PC-3 (cell line): ENCODE results near the gene AFMID. TPM values are rescaled to one million over a fixed set of nuclear protein-coding genes. Genes with fewer than 3 reads are reported as not detected.

Experiments
- ATAC-seq: fragments of 200-7000 bp; cut with Tn5 transposase; 2 replicates; pipeline ENCODE4 v1.9.1; 2020; ENCODE audit warnings: mild to moderate bottlenecking, moderate library complexity
- BruUV-seq: library from RNA; stranded (reverse); fragments of 400-500 nt; replicated peaks from 2 replicates; lab custom pipeline; 2021; lab: Mats Ljungman, UMichigan
- CTCF ChIA-PET: fragments of 300-600 bp; sonication (Branson Sonifier 250); formaldehyde crosslinking; loops from one replicate; lab custom pipeline; 2022; ENCODE audit warnings: antibody characterized with exemption; lab: Charles Lee
- POLR2A ChIA-PET: fragments of 300-600 bp; sonication (Branson Sonifier 250); formaldehyde crosslinking; loops from one replicate; lab custom pipeline; 2022; ENCODE audit warnings: antibody characterized with exemption; ENCODE audit not compliant: unreplicated experiment; lab: Charles Lee
- DNase-seq: peaks from one replicate; pipeline ENCODE4 v3.0.0-alpha.2; 2015
- H2AFZ ChIP-seq: fragments of 300-600 bp; sonication (generic); 2 replicates; pipeline ENCODE4 v1.6.0; 2016; ENCODE audit warnings: antibody characterized with exemption, low read length
- H3F3A ChIP-seq: fragments of 300-600 bp; sonication (generic); one replicate; pipeline ENCODE4 v1.6.0; 2017; ENCODE audit warnings: antibody characterized with exemption, low read length, control low read depth, mild to moderate bottlenecking; ENCODE audit not compliant: unreplicated experiment
- H3K27ac ChIP-seq: fragments of 300-600 bp; sonication (generic); 2 replicates; pipeline ENCODE4 v1.5.1; 2016; ENCODE audit warnings: mild to moderate bottlenecking, low read length
- H3K27me3 ChIP-seq: fragments of 300-600 bp; sonication (generic); 2 replicates; pipeline ENCODE4 v1.6.1; 2016; ENCODE audit warnings: low read length, mixed read lengths
- H3K36me3 ChIP-seq: fragments of 300-600 bp; sonication (generic); 2 replicates; pipeline ENCODE4 v1.6.1; 2016; ENCODE audit warnings: low read depth, mixed run types, low read length, mixed read lengths
- H3K4me1 ChIP-seq: fragments of 300-600 bp; sonication (generic); 2 replicates; pipeline ENCODE4 v1.5.1; 2016; ENCODE audit warnings: low read length; ENCODE audit not compliant: insufficient read depth
- H3K4me2 ChIP-seq: fragments of 300-600 bp; sonication (generic); 2 replicates; pipeline ENCODE4 v1.6.0; 2016; ENCODE audit warnings: low read length
- H3K4me3 ChIP-seq: fragments of 300-600 bp; sonication (generic); 2 replicates; pipeline ENCODE4 v1.5.1; 2016; ENCODE audit warnings: mild to moderate bottlenecking, low read length, mixed read lengths
- H3K79me2 ChIP-seq: fragments of 300-600 bp; sonication (generic); 2 replicates; pipeline ENCODE4 v1.6.1; 2017; ENCODE audit warnings: low read length, mixed read lengths
- H3K9ac ChIP-seq: fragments of 300-600 bp; sonication (generic); 2 replicates; pipeline ENCODE4 v1.6.0; 2016; ENCODE audit warnings: mild to moderate bottlenecking, low read length
- H3K9me2 ChIP-seq: fragments of 300-600 bp; sonication (generic); replicated peaks from 2 replicates; pipeline ENCODE4 v1.6.1; 2016; ENCODE audit warnings: mixed run types, low read length, mixed read lengths
- H3K9me3 ChIP-seq: fragments of 300-600 bp; sonication (generic); 2 replicates; pipeline ENCODE4 v1.6.1; 2016; ENCODE audit warnings: low read length, mixed read lengths
- H4K20me1 ChIP-seq: fragments of 300-600 bp; sonication (generic); 2 replicates; pipeline ENCODE4 v1.6.1; 2016; ENCODE audit warnings: low read length, mixed read lengths
- CTCF ChIP-seq: fragments of 300-600 bp; sonication (generic); conservative IDR thresholded peaks from 2 replicates; pipeline ENCODE4 v1.5.1; 2017; ENCODE audit warnings: antibody characterized with exemption, low read depth, mild to moderate bottlenecking, low read length
- EZH2 ChIP-seq: fragments of 300-600 bp; sonication (generic); IDR thresholded peaks from one replicate; pipeline ENCODE4 v1.6.1; 2017; ENCODE audit warnings: antibody characterized with exemption, mild to moderate bottlenecking, low read length; ENCODE audit not compliant: unreplicated experiment
- EZH2phosphoT487 ChIP-seq: fragments of 300-600 bp; sonication (generic); IDR thresholded peaks from 2 replicates; pipeline ENCODE4 v1.6.1; 2018; ENCODE audit warnings: mild to moderate bottlenecking, antibody characterized with exemption, low read length, borderline replicate concordance
- intact Hi-C: fragments of 100-400 bp; cut with micrococcal nuclease; formaldehyde crosslinking; loops from 2 replicates; pipeline ENCODE4 v1.9.0; 2023
- total RNA-seq: library from RNA; depleted of rRNA; stranded (reverse); fragments of >200 nt; gene quantifications from 2 replicates; pipeline ENCODE4 v1.2.3, GENCODE V29; 2014

The AFMID gene
- total RNA-seq, 1 experiment from 2014 or later: 58.9 TPM

- DNase-seq (no peak), ATAC-seq (no peak)
- no peaks in the 10 kb centered on the region for H3K79me2 ChIP-seq
- no peak overlapping the region for H3K4me3 ChIP-seq
- H3K4me1 ChIP-seq: peaks cover 5% of the 10 kb centered on the region
- no TSS peak for BruUV-seq
- TF ChIP-seq EZH2phosphoT487 (no peak), CTCF (no peak), EZH2 (no peak)
- no peak overlapping the region for H3K9ac ChIP-seq
- H3K4me2 ChIP-seq: no peak overlapping the region
- no peaks in the 10 kb centered on the region for H4K20me1 ChIP-seq
- no peaks in the 10 kb centered on the region for H3K27me3 ChIP-seq
- intact Hi-C loops: no loop called here
- H3K36me3 ChIP-seq: no peaks in the 10 kb centered on the region
- CTCF ChIA-PET: no interaction called here
- H2AFZ ChIP-seq: no peak overlapping the region
- no peaks in the 10 kb centered on the region for H3K9me3 ChIP-seq
- no peak overlapping the region for H3K27ac ChIP-seq
- no peaks in the 10 kb centered on the region for H3K9me2 ChIP-seq
- H3F3A ChIP-seq: no peaks in the 10 kb centered on the region
- POLR2A ChIA-PET: no interaction called here
Measured at GRCh38 chr17:78237401-78238012, 50.3 kb downstream of the AFMID start.

GRCh38 chr17:78238823-78239488 is 51.8 kb downstream of the AFMID start:
- Histone ChIP-seq H3K27me3 (no peaks in the 10 kb centered on the region), H3K4me1 (peaks cover 13% of the 10 kb centered on the region), H3K4me3 (no peak overlapping the region), H3K36me3 (no peaks in the 10 kb centered on the region), H3K27ac (no peak overlapping the region), H4K20me1 (no peaks in the 10 kb centered on the region), H3K79me2 (no peaks in the 10 kb centered on the region), H3F3A (no peaks in the 10 kb centered on the region), H3K4me2 (no peak overlapping the region), H2AFZ (no peak overlapping the region), H3K9me2 (no peaks in the 10 kb centered on the region), H3K9ac (no peak overlapping the region), H3K9me3 (no peaks in the 10 kb centered on the region)
- no peak for ATAC-seq
- TF ChIP-seq CTCF (no peak), EZH2 (no peak), EZH2phosphoT487 (no peak)
- intact Hi-C loops: no loop called here
- no TSS peak for BruUV-seq
- DNase-seq: no peak
- POLR2A ChIA-PET: no interaction called here
- CTCF ChIA-PET: no interaction called here

- Histone ChIP-seq H3K4me3 (no peak overlapping the region), H3K4me2 (no peak overlapping the region), H3K27me3 (no peaks in the 10 kb centered on the region), H3K36me3 (no peaks in the 10 kb centered on the region), H3F3A (no peaks in the 10 kb centered on the region), H3K4me1 (peaks cover 13% of the 10 kb centered on the region), H3K9me3 (no peaks in the 10 kb centered on the region), H3K27ac (no peak overlapping the region), H3K79me2 (no peaks in the 10 kb centered on the region), H2AFZ (no peak overlapping the region), H3K9ac (no peak overlapping the region), H3K9me2 (no peaks in the 10 kb centered on the region), H4K20me1 (no peaks in the 10 kb centered on the region)
- ChIA-PET POLR2A (no interaction called here), CTCF (no interaction called here)
- intact Hi-C loops: no loop called here
- no TSS peak for BruUV-seq
- no peak for ATAC-seq
- TF ChIP-seq CTCF: no peak
- TF ChIP-seq EZH2phosphoT487: no peak
- no peak for TF ChIP-seq EZH2
- DNase-seq: no peak
Measured at GRCh38 chr17:78239489-78239931, 52.3 kb downstream of the AFMID start.
